HG03196 (cell line): Measurements from ENCODE around the gene PLXNC1.

Experiments
- ATAC-seq: cut with Tn5 transposase; IDR thresholded peaks from one replicate; pipeline ENCODE4 v1.9.1; 2021; ENCODE audit not compliant: unreplicated experiment

The PLXNC1 gene

GRCh38 chr12:94157181-94157580, 8.8 kb downstream of the PLXNC1 start:
- no peak for ATAC-seq

GRCh38 chr12:94157981-94158411, 9.6 kb downstream of the PLXNC1 start:
- ATAC-seq = peak; percentile 78

GRCh38 chr12:94158666-94159065, 10.3 kb downstream of the PLXNC1 start:
- ATAC-seq = no peak

- no peak for ATAC-seq
Observed at GRCh38 chr12:94162108-94162507, 13.7 kb downstream of the PLXNC1 start.

- ATAC-seq = no peak
Observed at GRCh38 chr12:94163850-94164249, 15.5 kb downstream of the PLXNC1 start.

GRCh38 chr12:94165138-94165537, 16.8 kb downstream of the PLXNC1 start:
- no peak for ATAC-seq

GRCh38 chr12:94165670-94166364, 17.4 kb downstream of the PLXNC1 start:
- no peak for ATAC-seq

GRCh38 chr12:94167071-94167755, 18.8 kb downstream of the PLXNC1 start:
- ATAC-seq = no peak

GRCh38 chr12:94167756-94168416, 19.5 kb downstream of the PLXNC1 start:
- no peak for ATAC-seq

GRCh38 chr12:94169495-94169894, 21.1 kb downstream of the PLXNC1 start:
- no peak for ATAC-seq

GRCh38 chr12:94169966-94170689, 21.8 kb downstream of the PLXNC1 start:
- ATAC-seq = no peak

- ATAC-seq = no peak
Observed at GRCh38 chr12:94170690-94171594, 22.6 kb downstream of the PLXNC1 start.

GRCh38 chr12:94171595-94171930, 23.2 kb downstream of the PLXNC1 start:
- ATAC-seq = no peak

- no peak for ATAC-seq
Observed at GRCh38 chr12:94172031-94172430, 23.7 kb downstream of the PLXNC1 start.

GRCh38 chr12:94172973-94173372, 24.6 kb downstream of the PLXNC1 start:
- no peak for ATAC-seq

- peak; percentile 49 for ATAC-seq
Observed at GRCh38 chr12:94173660-94174265, 25.4 kb downstream of the PLXNC1 start.

GRCh38 chr12:94174576-94174975, 26.2 kb downstream of the PLXNC1 start:
- ATAC-seq = no peak

- ATAC-seq = no peak
Observed at GRCh38 chr12:94175763-94176668, 27.6 kb downstream of the PLXNC1 start.

GRCh38 chr12:94178054-94178453, 29.7 kb downstream of the PLXNC1 start:
- no peak for ATAC-seq
